ENCODE data around the gene KLHDC3. TPM values are rescaled to one million over a fixed set of nuclear protein-coding genes. Genes with fewer than 3 reads are reported as not detected.

KLHDC3 gene
- total and polyA plus RNA-seq, 9 of the 15 experiments (the other 6 are each of a cell fraction or from before 2014, with no cell fraction given) = 4.5 to 171 (median 107) TPM

- TF ChIP-seq PTRF (tag; IDR thresholded peaks at IDR 0.05) (0 out of 2 replicates have a peak, but pooled peaks have one; percentile 27), ELF2 (CRISPR knock-in tag; IDR thresholded peaks at IDR 0.05) (no peak; the same call in 1 of the 2 replicates), DLX4 (CRISPR knock-in tag; IDR thresholded peaks at IDR 0.05) (no peak), MEIS2 (IDR thresholded peaks at IDR 0.05; ENCODE audit: partially characterized antibody) (peak; percentile 62), POLR2G (IDR thresholded peaks at IDR 0.05; ENCODE audit: low read depth, low read length) (peak; percentile 92), ZNF507 (tag; conservative IDR thresholded peaks at IDR 0.05) (no peak), NUFIP1 (IDR thresholded peaks at IDR 0.05; ENCODE audit: partially characterized antibody) (no peak), BMI1 (IDR thresholded peaks at IDR 0.05; ENCODE audit: low read length) (no peak), CEBPZ (IDR thresholded peaks at IDR 0.05; ENCODE audit: borderline replicate concordance, low read depth, low read length) (no peak), STAT5B (CRISPR knock-in tag; IDR thresholded peaks at IDR 0.05) (no peak), TOE1 (IDR thresholded peaks at IDR 0.05; ENCODE audit: borderline replicate concordance) (0 out of 2 replicates have a peak, but pooled peaks have one; percentile 34), TOE1 (CRISPR knock-in tag; IDR thresholded peaks at IDR 0.05; ENCODE audit: borderline replicate concordance, low read depth) (no peak), GMEB1 (CRISPR knock-in tag; IDR thresholded peaks at IDR 0.05) (peak; percentile 80), ZFP36 (IDR thresholded peaks at IDR 0.05; ENCODE audit: low read depth, low read length, partially characterized antibody) (no peak), CCNT2 (IDR thresholded peaks at IDR 0.05; ENCODE audit: borderline replicate concordance, extremely low read depth, insufficient read length, low read depth, low read length) (peak; percentile 77)
These were observed 7.4 kb downstream of the KLHDC3 start, which contains the start of gene RRP36 (continued) for GRCh38 chr6:43021270-43022047.
